ENCODE data around the gene CFAP410. TPM values are rescaled to one million over a fixed set of nuclear protein-coding genes. Genes with fewer than 3 reads are reported as not detected.
"Not testable (repeated sequence)": the region's sequence is repeated elsewhere in the genome, so short reads cannot be mapped to it uniquely, and the experiment has no call there.

Gene CFAP410
- total RNA-seq, 2 donors from 2014 or later = 19.8 to 21.4 TPM

GRCh38 chr21:44286716-44287632 is 52.2 kb downstream of the CFAP410 start:
- no peaks in the 10 kb centered on the region for H3K9me3 ChIP-seq
- peaks cover 12% of the 10 kb centered on the region for H3K27me3 ChIP-seq
- intact Hi-C loops (cut with DNase I) = no loop called here
- H3K4me3 ChIP-seq = no peak overlapping the region
- no peak overlapping the region for H3K9ac ChIP-seq (ENCODE audit: low read depth in 2 of 2, low read length in 2 of 2)
- DNase-seq = no peak
- no peaks in the 10 kb centered on the region for H3K4me1 ChIP-seq
- H3K27ac ChIP-seq = no peak overlapping the region
- no peak for TF ChIP-seq CTCF (IDR thresholded peaks at IDR 0.05)
- no peaks in the 10 kb centered on the region for H3K36me3 ChIP-seq

GRCh38 chr21:44286086-44286715 is 53.0 kb downstream of the CFAP410 start:
- peaks cover 12% of the 10 kb centered on the region for H3K27me3 ChIP-seq
- no peak overlapping the region for H3K4me3 ChIP-seq
- intact Hi-C loops (cut with DNase I) = no loop called here
- no peak for TF ChIP-seq CTCF (IDR thresholded peaks at IDR 0.05)
- no peaks in the 10 kb centered on the region for H3K36me3 ChIP-seq
- no peak overlapping the region for H3K9ac ChIP-seq (ENCODE audit: low read depth in 2 of 2, low read length in 2 of 2)
- H3K27ac ChIP-seq = no peak overlapping the region
- no peaks in the 10 kb centered on the region for H3K4me1 ChIP-seq
- DNase-seq = no peak
- H3K9me3 ChIP-seq = no peaks in the 10 kb centered on the region

GRCh38 chr21:44285138-44285992 is 53.8 kb downstream of the CFAP410 start, which contains the start of gene AIRE:
Gene AIRE (plus strand): TSS chr21:44285876. CDS start chr21:44286007, 131 bp downstream.
- Histone ChIP-seq H3K4me1 (no peaks in the 10 kb centered on the region), H3K9ac (ENCODE audit: low read depth in 2 of 2, low read length in 2 of 2) (no peak within 1 kb of the TSS), H3K9me3 (no peaks in the 10 kb centered on the region), H3K36me3 (no peaks in the 10 kb centered on the region), H3K27me3 (peaks cover 12% of the 10 kb centered on the region), H3K4me3 (no peak within 1 kb of the TSS), H3K27ac (no peak within 1 kb of the TSS)
- DNase-seq = no peak
- intact Hi-C loops (cut with DNase I) = no loop called here
- TF ChIP-seq CTCF (IDR thresholded peaks at IDR 0.05) = no peak

GRCh38 chr21:44283948-44284347 is 55.2 kb downstream of the CFAP410 start:
- no peak overlapping the region for H3K27ac ChIP-seq
- H3K9me3 ChIP-seq = no peaks in the 10 kb centered on the region
- intact Hi-C loops (cut with DNase I) = no loop called here
- TF ChIP-seq CTCF (IDR thresholded peaks at IDR 0.05) = no peak
- H3K4me1 ChIP-seq = no peaks in the 10 kb centered on the region
- peaks cover 12% of the 10 kb centered on the region for H3K27me3 ChIP-seq
- no peak overlapping the region for H3K9ac ChIP-seq (ENCODE audit: low read depth in 2 of 2, low read length in 2 of 2)
- no peak overlapping the region for H3K4me3 ChIP-seq
- no peak for DNase-seq
- no peaks in the 10 kb centered on the region for H3K36me3 ChIP-seq

GRCh38 chr21:44283211-44283785 is 55.9 kb downstream of the CFAP410 start:
- H3K36me3 ChIP-seq; H3K9me3 ChIP-seq; intact Hi-C loops (cut with DNase I); DNase-seq; H3K4me1 ChIP-seq; H3K4me3 ChIP-seq; H3K9ac ChIP-seq (ENCODE audit: low read depth in 2 of 2, low read length in 2 of 2); H3K27ac ChIP-seq: not testable (repeated sequence)
- peaks cover 12% of the 10 kb centered on the region for H3K27me3 ChIP-seq

Data from colonic mucosa (tissue), 4 donors.